ENCODE data around the gene KRT28. TPM values are rescaled to one million over a fixed set of nuclear protein-coding genes. Genes with fewer than 3 reads are reported as not detected.

KRT28 gene
- total and polyA plus RNA-seq, 2 of the 13 experiments (the other 11 are each of a cell fraction or from before 2014, with no cell fraction given): not detected

DNA sequence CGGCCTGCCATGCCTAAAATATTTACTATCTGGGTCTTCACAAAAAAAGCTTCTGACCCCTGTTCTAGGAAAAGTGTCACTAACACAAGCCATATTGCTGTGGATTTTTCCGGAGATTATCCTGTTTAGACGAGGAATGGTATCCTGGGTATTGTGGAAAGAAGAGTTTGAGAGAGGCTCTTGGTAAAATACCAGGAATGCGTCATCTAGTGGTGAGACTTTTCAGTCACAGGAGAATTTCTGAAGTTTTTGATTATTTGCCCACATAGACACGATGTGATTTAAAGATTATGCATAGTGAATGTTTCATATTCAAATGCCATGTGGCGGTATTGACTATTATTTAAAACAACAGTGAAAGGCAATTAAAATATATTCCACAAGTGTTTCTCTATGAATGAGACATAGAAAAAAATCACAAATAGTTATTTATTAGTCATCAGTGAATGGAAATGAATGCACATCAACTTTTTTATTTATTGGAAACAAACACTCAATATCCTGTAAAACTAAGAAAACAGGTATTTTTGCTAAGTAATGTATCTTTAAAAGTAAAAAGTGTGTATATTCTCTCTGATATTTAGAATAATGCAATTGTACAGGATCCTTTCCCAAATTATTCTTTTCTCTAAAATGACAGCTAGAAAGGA lies 7.8 kb downstream of the KRT28 start:
- Histone ChIP-seq H3K27ac (ENCODE audit: extremely low read length, insufficient read depth, low read length) (no peak overlapping the region), H3K4me1 (ENCODE audit: insufficient read depth, low read length) (no peaks in the 10 kb centered on the region), H3K36me3 (replicated peaks in 1 of 2; ENCODE audit: control insufficient read depth in 1 of 2, insufficient read depth in 2 of 2, low read length in 2 of 2) (no peaks in the 10 kb centered on the region), H3K27me3 (ENCODE audit: control insufficient read depth in 1 of 2, insufficient read depth in 2 of 2, low read length in 2 of 2) (peaks cover 0 to 39% of the 10 kb centered on the region in 2 experiments; a peak in 3 of 5 replicates), H4K20me1 (ENCODE audit: insufficient read depth, low read length) (no peaks in the 10 kb centered on the region), H2AFZ (ENCODE audit: low read length) (no peak overlapping the region), H3K9ac (ENCODE audit: insufficient read depth, low read depth, low read length) (no peak overlapping the region), H3K9me3 (ENCODE audit: low read length) (no peaks in the 10 kb centered on the region), H3K4me2 (ENCODE audit: low read depth, low read length) (no peak overlapping the region), H3K79me2 (ENCODE audit: insufficient read depth, low read length) (no peaks in the 10 kb centered on the region), H3K4me3 (replicated peaks in 1 of 3; ENCODE audit: insufficient read depth in 1 of 3, low read depth in 2 of 3, low read length in 3 of 3) (no peak overlapping the region)
- WGBS (ENCODE audit: low lambda C conversion rate): 17% methylated on average over 6 of the region's 6 CpGs
- ChIA-PET CTCF (ENCODE audit: low intra/inter-chr PET ratio, low total read pairs) (interaction anchor here (2.0 to 3.5 kb wide), 2 partner anchors 173 to 176 kb away, joined by 37 to 44 read pairs; no protein-coding TSS in a partner anchor), POLR2A (no interaction called here)
- DNase-seq (ENCODE audit: low spot score): peak; percentile 45
- in situ Hi-C loops (cut with HindIII; ENCODE audit: extremely low pct_ligation_motif_present, low pct_unique_long_range_greater_than_20kb) (loop anchor here (5.0 kb wide), 1 partner anchor 175 kb away; no protein-coding TSS in a partner anchor), intact Hi-C loops (cut with micrococcal nuclease; ENCODE audit: unreplicated experiment) (loop anchor here (1.0 kb wide), 2 partner anchors 172 to 177 kb away; no protein-coding TSS in a partner anchor)
- FAIRE-seq: peak; percentile 69
- BruUV-seq (replicated peaks): no TSS peak
- ATAC-seq: no peak; the same call in 2 of the 3 replicates
- TF ChIP-seq ZNF615 (CRISPR knock-in tag; IDR thresholded peaks at IDR 0.05; ENCODE audit: borderline replicate concordance) (no peak), YY1 (IDR thresholded peaks at IDR 0.05; ENCODE audit: insufficient read depth, insufficient replicate concordance, low read depth, low read length) (no peak), ZNF720 (CRISPR knock-in tag; IDR thresholded peaks at IDR 0.05) (no peak), STAG1 (CRISPR knock-in tag; IDR thresholded peaks at IDR 0.05) (peak; percentile 63), ATF3 (CRISPR knock-in tag; IDR thresholded peaks at IDR 0.05) (no peak), THYN1 (CRISPR knock-in tag; IDR thresholded peaks at IDR 0.05; ENCODE audit: borderline replicate concordance, low read depth) (no peak), ZMYM4 (CRISPR knock-in tag; IDR thresholded peaks at IDR 0.05) (no peak), MXD1 (CRISPR knock-in tag; IDR thresholded peaks at IDR 0.05) (no peak), MIXL1 (CRISPR knock-in tag; IDR thresholded peaks at IDR 0.05) (0 out of 2 replicates have a peak, but pooled peaks have one; percentile 40), MED13 (CRISPR knock-in tag; IDR thresholded peaks at IDR 0.05) (no peak), GATAD2A (CRISPR knock-in tag; IDR thresholded peaks at IDR 0.05) (peak; percentile 31; the same call in 1 of the 2 replicates), CHD4 (IDR thresholded peaks at IDR 0.05; ENCODE audit: borderline replicate concordance, low read length) (no peak), TEAD3 (CRISPR knock-in tag; optimal IDR thresholded peaks at IDR 0.05; ENCODE audit: borderline replicate concordance) (peak; percentile 52), RAD21 (CRISPR knock-in tag; IDR thresholded peaks at IDR 0.05) (peak; percentile 35; the same call in 1 of the 2 replicates)
- TF ChIP-seq, protein P1, sequence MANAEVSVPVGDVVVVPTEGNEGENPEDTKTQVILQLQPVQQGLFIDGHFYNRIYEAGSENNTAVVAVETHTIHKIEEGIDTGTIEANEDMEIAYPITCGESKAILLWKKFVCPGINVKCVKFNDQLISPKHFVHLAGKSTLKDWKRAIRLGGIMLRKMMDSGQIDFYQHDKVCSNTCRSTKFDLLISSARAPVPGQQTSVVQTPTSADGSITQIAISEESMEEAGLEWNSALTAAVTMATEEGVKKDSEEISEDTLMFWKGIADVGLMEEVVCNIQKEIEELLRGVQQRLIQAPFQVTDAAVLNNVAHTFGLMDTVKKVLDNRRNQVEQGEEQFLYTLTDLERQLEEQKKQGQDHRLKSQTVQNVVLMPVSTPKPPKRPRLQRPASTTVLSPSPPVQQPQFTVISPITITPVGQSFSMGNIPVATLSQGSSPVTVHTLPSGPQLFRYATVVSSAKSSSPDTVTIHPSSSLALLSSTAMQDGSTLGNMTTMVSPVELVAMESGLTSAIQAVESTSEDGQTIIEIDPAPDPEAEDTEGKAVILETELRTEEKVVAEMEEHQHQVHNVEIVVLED (CRISPR knock-in tag; IDR thresholded peaks at IDR 0.05; ENCODE audit: borderline replicate concordance): no peak
- TF ChIP-seq, protein P2, sequence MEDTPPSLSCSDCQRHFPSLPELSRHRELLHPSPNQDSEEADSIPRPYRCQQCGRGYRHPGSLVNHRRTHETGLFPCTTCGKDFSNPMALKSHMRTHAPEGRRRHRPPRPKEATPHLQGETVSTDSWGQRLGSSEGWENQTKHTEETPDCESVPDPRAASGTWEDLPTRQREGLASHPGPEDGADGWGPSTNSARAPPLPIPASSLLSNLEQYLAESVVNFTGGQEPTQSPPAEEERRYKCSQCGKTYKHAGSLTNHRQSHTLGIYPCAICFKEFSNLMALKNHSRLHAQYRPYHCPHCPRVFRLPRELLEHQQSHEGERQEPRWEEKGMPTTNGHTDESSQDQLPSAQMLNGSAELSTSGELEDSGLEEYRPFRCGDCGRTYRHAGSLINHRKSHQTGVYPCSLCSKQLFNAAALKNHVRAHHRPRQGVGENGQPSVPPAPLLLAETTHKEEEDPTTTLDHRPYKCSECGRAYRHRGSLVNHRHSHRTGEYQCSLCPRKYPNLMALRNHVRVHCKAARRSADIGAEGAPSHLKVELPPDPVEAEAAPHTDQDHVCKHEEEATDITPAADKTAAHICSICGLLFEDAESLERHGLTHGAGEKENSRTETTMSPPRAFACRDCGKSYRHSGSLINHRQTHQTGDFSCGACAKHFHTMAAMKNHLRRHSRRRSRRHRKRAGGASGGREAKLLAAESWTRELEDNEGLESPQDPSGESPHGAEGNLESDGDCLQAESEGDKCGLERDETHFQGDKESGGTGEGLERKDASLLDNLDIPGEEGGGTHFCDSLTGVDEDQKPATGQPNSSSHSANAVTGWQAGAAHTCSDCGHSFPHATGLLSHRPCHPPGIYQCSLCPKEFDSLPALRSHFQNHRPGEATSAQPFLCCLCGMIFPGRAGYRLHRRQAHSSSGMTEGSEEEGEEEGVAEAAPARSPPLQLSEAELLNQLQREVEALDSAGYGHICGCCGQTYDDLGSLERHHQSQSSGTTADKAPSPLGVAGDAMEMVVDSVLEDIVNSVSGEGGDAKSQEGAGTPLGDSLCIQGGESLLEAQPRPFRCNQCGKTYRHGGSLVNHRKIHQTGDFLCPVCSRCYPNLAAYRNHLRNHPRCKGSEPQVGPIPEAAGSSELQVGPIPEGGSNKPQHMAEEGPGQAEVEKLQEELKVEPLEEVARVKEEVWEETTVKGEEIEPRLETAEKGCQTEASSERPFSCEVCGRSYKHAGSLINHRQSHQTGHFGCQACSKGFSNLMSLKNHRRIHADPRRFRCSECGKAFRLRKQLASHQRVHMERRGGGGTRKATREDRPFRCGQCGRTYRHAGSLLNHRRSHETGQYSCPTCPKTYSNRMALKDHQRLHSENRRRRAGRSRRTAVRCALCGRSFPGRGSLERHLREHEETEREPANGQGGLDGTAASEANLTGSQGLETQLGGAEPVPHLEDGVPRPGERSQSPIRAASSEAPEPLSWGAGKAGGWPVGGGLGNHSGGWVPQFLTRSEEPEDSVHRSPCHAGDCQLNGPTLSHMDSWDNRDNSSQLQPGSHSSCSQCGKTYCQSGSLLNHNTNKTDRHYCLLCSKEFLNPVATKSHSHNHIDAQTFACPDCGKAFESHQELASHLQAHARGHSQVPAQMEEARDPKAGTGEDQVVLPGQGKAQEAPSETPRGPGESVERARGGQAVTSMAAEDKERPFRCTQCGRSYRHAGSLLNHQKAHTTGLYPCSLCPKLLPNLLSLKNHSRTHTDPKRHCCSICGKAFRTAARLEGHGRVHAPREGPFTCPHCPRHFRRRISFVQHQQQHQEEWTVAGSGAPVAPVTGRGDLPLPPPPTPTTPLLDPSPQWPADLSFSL (CRISPR knock-in tag; IDR thresholded peaks at IDR 0.05): no peak
